Loucy (cell line): Measurements from ENCODE around the gene RNASE8.

Experiments used
- EZH2phosphoT487 ChIP-seq: fragments of 200-600 bp; IDR thresholded peaks from 2 replicates; pipeline ENCODE4 v1.6.1; 2018; ENCODE audit warnings: antibody characterized with exemption, mild to moderate bottlenecking, moderate library complexity, borderline replicate concordance
- TF ChIP-seq, protein P1 (sequence below): fragments of 200-600 bp; sonication (generic); conservative IDR thresholded peaks from 2 replicates; pipeline ENCODE4 v1.5.1; 2014; ENCODE audit warnings: mild to moderate bottlenecking, antibody characterized with exemption, low read length

DNA sequence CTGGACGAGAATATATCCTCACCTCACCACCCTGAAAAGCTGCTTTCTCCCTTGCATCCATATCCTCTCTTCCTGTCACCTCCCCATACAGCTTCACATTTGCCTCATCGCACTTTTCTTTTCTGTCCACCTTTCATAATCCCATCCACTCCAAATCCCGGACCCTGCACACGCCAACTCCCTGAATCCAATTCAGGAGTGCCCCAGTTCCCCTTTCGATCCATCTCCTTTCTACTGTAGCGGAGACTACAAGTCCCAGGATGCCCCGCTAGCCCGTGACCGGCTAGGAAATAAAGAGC lies 45.7 kb downstream of the RNASE8 start:
- TF ChIP-seq, protein P1, sequence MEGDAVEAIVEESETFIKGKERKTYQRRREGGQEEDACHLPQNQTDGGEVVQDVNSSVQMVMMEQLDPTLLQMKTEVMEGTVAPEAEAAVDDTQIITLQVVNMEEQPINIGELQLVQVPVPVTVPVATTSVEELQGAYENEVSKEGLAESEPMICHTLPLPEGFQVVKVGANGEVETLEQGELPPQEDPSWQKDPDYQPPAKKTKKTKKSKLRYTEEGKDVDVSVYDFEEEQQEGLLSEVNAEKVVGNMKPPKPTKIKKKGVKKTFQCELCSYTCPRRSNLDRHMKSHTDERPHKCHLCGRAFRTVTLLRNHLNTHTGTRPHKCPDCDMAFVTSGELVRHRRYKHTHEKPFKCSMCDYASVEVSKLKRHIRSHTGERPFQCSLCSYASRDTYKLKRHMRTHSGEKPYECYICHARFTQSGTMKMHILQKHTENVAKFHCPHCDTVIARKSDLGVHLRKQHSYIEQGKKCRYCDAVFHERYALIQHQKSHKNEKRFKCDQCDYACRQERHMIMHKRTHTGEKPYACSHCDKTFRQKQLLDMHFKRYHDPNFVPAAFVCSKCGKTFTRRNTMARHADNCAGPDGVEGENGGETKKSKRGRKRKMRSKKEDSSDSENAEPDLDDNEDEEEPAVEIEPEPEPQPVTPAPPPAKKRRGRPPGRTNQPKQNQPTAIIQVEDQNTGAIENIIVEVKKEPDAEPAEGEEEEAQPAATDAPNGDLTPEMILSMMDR = no peak; the same call in 1 of the 2 replicates
- TF ChIP-seq EZH2phosphoT487 = no peak
